ENCODE results near the gene FNDC3B. TPM values are rescaled to one million over a fixed set of nuclear protein-coding genes. Genes with fewer than 3 reads are reported as not detected.

FNDC3B gene
- total RNA-seq, 2 experiments from 2014 or later, result 13.4 to 15.3 TPM

DNA sequence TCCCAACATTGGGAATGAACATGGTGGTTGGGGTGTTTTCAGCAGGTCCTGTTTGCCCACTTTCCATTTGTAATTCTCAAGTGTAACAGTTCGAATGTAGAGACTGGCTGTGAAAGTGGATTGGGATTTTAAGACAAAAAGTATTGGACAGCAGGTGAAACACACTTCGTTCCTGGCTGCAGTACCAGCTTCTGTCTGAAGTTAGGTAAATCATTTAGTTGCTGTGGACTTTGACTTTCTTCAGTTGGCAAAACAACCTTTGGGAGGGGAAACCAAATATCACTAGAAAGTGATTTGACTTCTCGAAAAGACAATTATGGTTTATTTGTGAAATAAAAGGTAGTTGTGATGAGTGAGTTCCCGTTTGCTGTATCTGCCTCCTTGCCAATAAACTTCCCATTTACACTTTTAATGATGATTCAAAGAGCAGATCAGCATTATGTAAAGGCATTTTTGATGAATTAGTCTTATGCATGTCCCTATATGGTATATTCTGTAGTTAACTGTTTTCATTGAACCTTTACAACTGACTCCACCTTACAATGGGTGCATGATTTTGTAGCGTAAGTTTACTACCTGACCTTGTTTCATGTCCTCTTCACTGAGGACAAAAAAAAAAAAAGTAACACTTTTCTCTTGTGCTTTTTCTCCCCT lies 34.0 kb downstream of the FNDC3B start:
- POLR2A ChIA-PET, result no interaction called here
- no peak for DNase-seq
- Mint-ChIP-seq H3K4me3 (no peak overlapping the region), H3K27ac (no peak overlapping the region), H3K4me1 (no peaks in the 10 kb centered on the region), H3K36me3 (ENCODE audit: low read depth) (peaks cover 2% of the 10 kb centered on the region), H3K27me3 (no peaks in the 10 kb centered on the region), H3K9me3 (no peaks in the 10 kb centered on the region)
- CTCF ChIA-PET, result interaction anchor here (1.8 kb wide), 1 partner anchor 13 kb away, joined by 4 read pairs; no protein-coding TSS in a partner anchor

- Mint-ChIP-seq H3K36me3 (ENCODE audit: low read depth) (peaks cover 2% of the 10 kb centered on the region), H3K4me1 (no peaks in the 10 kb centered on the region), H3K9me3 (no peaks in the 10 kb centered on the region), H3K27ac (no peak overlapping the region), H3K27me3 (no peaks in the 10 kb centered on the region), H3K4me3 (no peak overlapping the region)
- ChIA-PET POLR2A (no interaction called here), CTCF (no interaction called here)
- DNase-seq, result no peak
These were observed 34.7 kb downstream of the FNDC3B start for GRCh38 chr3:172074032-172074431.

- DNase-seq, result no peak
- no peak overlapping the region for H3K4me3 Mint-ChIP-seq
- peaks cover 2% of the 10 kb centered on the region for H3K36me3 Mint-ChIP-seq (ENCODE audit: low read depth)
- POLR2A ChIA-PET, result no interaction called here
- no peaks in the 10 kb centered on the region for H3K4me1 Mint-ChIP-seq
- H3K27ac Mint-ChIP-seq, result no peak overlapping the region
- no peaks in the 10 kb centered on the region for H3K27me3 Mint-ChIP-seq
- no peaks in the 10 kb centered on the region for H3K9me3 Mint-ChIP-seq
- CTCF ChIA-PET, result interaction anchor here (1.1 kb wide), 1 partner anchor 10 kb away, joined by 5 read pairs; no protein-coding TSS in a partner anchor
These were observed 35.2 kb downstream of the FNDC3B start for GRCh38 chr3:172074586-172074985.

- Mint-ChIP-seq H3K36me3 (ENCODE audit: low read depth) (peaks cover 2% of the 10 kb centered on the region), H3K4me1 (no peaks in the 10 kb centered on the region), H3K27me3 (no peaks in the 10 kb centered on the region), H3K9me3 (no peaks in the 10 kb centered on the region), H3K4me3 (no peak overlapping the region), H3K27ac (no peak overlapping the region)
- ChIA-PET POLR2A (no interaction called here), CTCF (no interaction called here)
- DNase-seq, result no peak
These were observed 36.8 kb downstream of the FNDC3B start for GRCh38 chr3:172076212-172076611.

GRCh38 chr3:172077197-172077757 lies 37.9 kb downstream of the FNDC3B start:
- Mint-ChIP-seq H3K4me1 (no peaks in the 10 kb centered on the region), H3K9me3 (no peaks in the 10 kb centered on the region), H3K36me3 (ENCODE audit: low read depth) (peaks cover 2% of the 10 kb centered on the region), H3K27me3 (no peaks in the 10 kb centered on the region), H3K27ac (no peak overlapping the region), H3K4me3 (no peak overlapping the region)
- ChIA-PET POLR2A (no interaction called here), CTCF (no interaction called here)
- no peak for DNase-seq

GRCh38 chr3:172078244-172078643 lies 38.9 kb downstream of the FNDC3B start:
- H3K27me3 Mint-ChIP-seq, result no peaks in the 10 kb centered on the region
- H3K4me1 Mint-ChIP-seq, result no peaks in the 10 kb centered on the region
- H3K4me3 Mint-ChIP-seq, result no peak overlapping the region
- ChIA-PET POLR2A (no interaction called here), CTCF (no interaction called here)
- H3K9me3 Mint-ChIP-seq, result no peaks in the 10 kb centered on the region
- no peak for DNase-seq
- peaks cover 2% of the 10 kb centered on the region for H3K36me3 Mint-ChIP-seq (ENCODE audit: low read depth)
- H3K27ac Mint-ChIP-seq, result no peak overlapping the region

DNA sequence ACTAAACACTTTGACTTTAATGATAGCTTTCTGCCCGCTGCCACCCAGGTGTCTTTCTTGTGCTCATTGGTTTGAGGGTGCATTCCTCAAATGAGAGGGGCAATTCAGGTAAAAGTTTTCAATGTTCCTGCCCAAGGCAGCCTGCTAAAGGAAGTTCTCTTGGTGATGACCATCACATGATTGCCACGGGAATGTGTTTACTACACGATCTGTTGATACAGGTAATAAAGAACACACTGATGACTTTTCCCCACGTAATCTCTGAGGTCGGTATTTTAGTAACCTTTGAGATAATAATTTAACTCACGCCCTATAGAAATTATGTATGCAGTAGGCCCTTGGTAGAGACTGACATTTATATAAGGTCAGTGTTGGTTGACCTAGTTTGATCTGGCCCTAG lies 39.3 kb downstream of the FNDC3B start:
- no peaks in the 10 kb centered on the region for H3K4me1 Mint-ChIP-seq
- no peaks in the 10 kb centered on the region for H3K27me3 Mint-ChIP-seq
- DNase-seq, result no peak
- no peak overlapping the region for H3K4me3 Mint-ChIP-seq
- peaks cover 2% of the 10 kb centered on the region for H3K36me3 Mint-ChIP-seq (ENCODE audit: low read depth)
- ChIA-PET CTCF (no interaction called here), POLR2A (no interaction called here)
- peaks cover 2% of the 10 kb centered on the region for H3K9me3 Mint-ChIP-seq
- no peak overlapping the region for H3K27ac Mint-ChIP-seq

DNA sequence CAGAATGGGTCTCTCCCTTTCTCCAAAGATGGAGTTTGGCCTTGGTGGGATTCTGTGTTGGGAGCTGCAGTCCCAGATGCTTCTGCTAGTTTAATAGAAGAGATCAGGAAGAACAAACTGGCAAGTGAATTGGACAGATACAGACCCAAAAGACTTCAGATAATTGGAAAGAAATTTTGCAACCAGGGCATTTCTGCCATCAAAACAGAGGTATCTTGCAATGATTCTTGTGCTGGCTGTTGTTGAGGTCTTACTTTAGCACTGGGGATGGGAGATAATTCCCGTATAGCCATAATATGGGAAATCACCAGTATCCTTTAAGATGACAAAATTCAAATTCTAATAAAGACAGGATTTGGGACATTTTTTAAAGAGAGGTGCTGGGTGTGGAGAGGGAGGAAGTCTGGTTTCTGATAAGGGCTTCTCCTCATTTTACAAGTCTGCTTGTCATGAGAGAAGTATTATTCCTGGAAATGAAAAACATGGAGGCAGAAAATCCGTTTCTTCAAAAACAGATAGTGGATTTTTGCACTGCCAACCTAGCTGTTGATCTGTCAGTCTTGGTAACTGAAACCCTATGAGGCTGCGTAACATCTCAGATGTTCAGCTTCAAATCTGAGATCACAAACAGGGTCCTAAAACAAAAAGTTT lies 40.1 kb downstream of the FNDC3B start:
- H3K4me1 Mint-ChIP-seq, result no peaks in the 10 kb centered on the region
- POLR2A ChIA-PET, result no interaction called here
- no peaks in the 10 kb centered on the region for H3K36me3 Mint-ChIP-seq (ENCODE audit: low read depth)
- no peaks in the 10 kb centered on the region for H3K27me3 Mint-ChIP-seq
- H3K9me3 Mint-ChIP-seq, result peaks cover 2% of the 10 kb centered on the region
- H3K4me3 Mint-ChIP-seq, result no peak overlapping the region
- H3K27ac Mint-ChIP-seq, result no peak overlapping the region
- CTCF ChIA-PET, result interaction anchor here (0.7 kb wide), 1 partner anchor 9 kb away, joined by 3 read pairs; no protein-coding TSS in a partner anchor
- no peak for DNase-seq

- no peaks in the 10 kb centered on the region for H3K27me3 Mint-ChIP-seq
- POLR2A ChIA-PET, result no interaction called here
- DNase-seq, result no peak
These were observed 41.1 kb downstream of the FNDC3B start for GRCh38 chr3:172080503-172080902.

GRCh38 chr3:172082269-172082668 lies 42.9 kb downstream of the FNDC3B start:
- POLR2A ChIA-PET, result no interaction called here

More at GRCh38 chr3:172080503-172080902, 41.1 kb downstream of the FNDC3B start:
- Mint-ChIP-seq H3K4me1 (peaks cover 9% of the 10 kb centered on the region), H3K4me3 (no peak overlapping the region), H3K36me3 (ENCODE audit: low read depth) (peaks cover 5% of the 10 kb centered on the region), H3K27ac (no peak overlapping the region), H3K9me3 (peaks cover 2% of the 10 kb centered on the region)
- CTCF ChIA-PET, result interaction anchor here (0.7 to 1.3 kb wide), 2 partner anchors 8 to 12 kb away, joined by 3 read pairs; no protein-coding TSS in a partner anchor

GRCh38 chr3:172082820-172083513 lies 43.6 kb downstream of the FNDC3B start:
- CTCF ChIA-PET, result interaction anchor here (1.6 kb wide), 1 partner anchor 10 kb away, joined by 5 read pairs; no protein-coding TSS in a partner anchor
- H3K27me3 Mint-ChIP-seq, result no peaks in the 10 kb centered on the region
- DNase-seq, result no peak
- H3K9me3 Mint-ChIP-seq, result peaks cover 5% of the 10 kb centered on the region
- no peak overlapping the region for H3K4me3 Mint-ChIP-seq
- H3K4me1 Mint-ChIP-seq, result peaks cover 21% of the 10 kb centered on the region
- no peak overlapping the region for H3K27ac Mint-ChIP-seq
- POLR2A ChIA-PET, result no interaction called here
- peaks cover 9% of the 10 kb centered on the region for H3K36me3 Mint-ChIP-seq (ENCODE audit: low read depth)

More at GRCh38 chr3:172082269-172082668, 42.9 kb downstream of the FNDC3B start:
- H3K36me3 Mint-ChIP-seq (ENCODE audit: low read depth), result peaks cover 9% of the 10 kb centered on the region
- H3K4me3 Mint-ChIP-seq, result no peak overlapping the region
- no peak for DNase-seq
- no peak overlapping the region for H3K27ac Mint-ChIP-seq
- CTCF ChIA-PET, result interaction anchor here (1.6 kb wide), 1 partner anchor 11 kb away, joined by 5 read pairs; no protein-coding TSS in a partner anchor
- H3K27me3 Mint-ChIP-seq, result no peaks in the 10 kb centered on the region
- peaks cover 5% of the 10 kb centered on the region for H3K9me3 Mint-ChIP-seq
- H3K4me1 Mint-ChIP-seq, result peaks cover 15% of the 10 kb centered on the region

DNA sequence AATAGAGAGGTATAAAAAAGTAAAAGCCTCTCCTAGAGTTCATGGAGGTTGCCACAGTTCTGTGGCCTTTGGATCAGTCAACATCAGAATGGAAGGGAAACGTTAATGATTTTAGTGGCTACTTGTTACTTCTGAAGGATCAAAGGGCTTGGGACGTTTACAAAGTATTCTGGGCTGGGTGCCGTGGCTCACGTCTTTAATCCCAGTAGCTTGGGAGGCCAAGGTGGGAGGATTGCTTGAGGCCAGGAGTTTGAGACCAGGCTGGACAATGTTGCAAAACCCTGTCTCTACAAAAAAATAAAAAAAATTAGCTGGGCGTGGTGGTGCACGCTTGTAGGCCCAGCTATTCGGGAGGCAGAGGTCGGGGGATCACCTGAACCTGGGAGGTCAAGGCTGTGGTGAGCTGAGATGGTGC lies 44.6 kb downstream of the FNDC3B start:
- Mint-ChIP-seq H3K9me3 (peaks cover 5% of the 10 kb centered on the region), H3K27ac (no peak overlapping the region), H3K27me3 (no peaks in the 10 kb centered on the region), H3K4me1 (peaks cover 26% of the 10 kb centered on the region), H3K36me3 (ENCODE audit: low read depth) (peaks cover 9% of the 10 kb centered on the region), H3K4me3 (no peak overlapping the region)
- CTCF ChIA-PET, result interaction anchor here (1.3 to 1.9 kb wide), 3 partner anchors 9 to 23 kb away, joined by 3 to 5 read pairs (median 5); no protein-coding TSS in a partner anchor
- DNase-seq, result no peak
- POLR2A ChIA-PET, result no interaction called here
